ENCODE measurements around the gene GABARAPL2. TPM values are rescaled to one million over a fixed set of nuclear protein-coding genes. Genes with fewer than 3 reads are reported as not detected.

The GABARAPL2 gene
- total RNA-seq, 4 donors from 2014 or later, result 74.6 to 118 (median 105) TPM

DNA sequence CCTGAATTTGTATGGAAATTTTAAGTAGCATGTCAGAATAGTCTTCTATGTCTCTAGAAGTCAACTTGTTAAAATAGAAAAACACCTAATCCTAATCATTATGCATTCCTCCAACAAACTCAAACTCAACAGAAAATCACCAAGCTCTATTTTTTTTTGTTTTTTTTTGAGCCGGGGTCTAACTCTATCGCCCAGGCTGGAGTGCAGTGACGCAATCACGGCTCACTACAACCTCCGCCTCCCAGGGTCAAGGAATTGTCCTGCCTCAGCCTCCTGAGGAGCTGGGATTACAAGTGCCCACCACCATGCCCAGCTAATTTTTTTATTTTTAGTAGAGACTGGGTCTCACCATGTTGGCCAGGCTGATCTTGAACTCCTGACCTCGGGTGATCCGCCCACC is 19.9 kb upstream of the GABARAPL2 start:
- TF ChIP-seq, protein P1, sequence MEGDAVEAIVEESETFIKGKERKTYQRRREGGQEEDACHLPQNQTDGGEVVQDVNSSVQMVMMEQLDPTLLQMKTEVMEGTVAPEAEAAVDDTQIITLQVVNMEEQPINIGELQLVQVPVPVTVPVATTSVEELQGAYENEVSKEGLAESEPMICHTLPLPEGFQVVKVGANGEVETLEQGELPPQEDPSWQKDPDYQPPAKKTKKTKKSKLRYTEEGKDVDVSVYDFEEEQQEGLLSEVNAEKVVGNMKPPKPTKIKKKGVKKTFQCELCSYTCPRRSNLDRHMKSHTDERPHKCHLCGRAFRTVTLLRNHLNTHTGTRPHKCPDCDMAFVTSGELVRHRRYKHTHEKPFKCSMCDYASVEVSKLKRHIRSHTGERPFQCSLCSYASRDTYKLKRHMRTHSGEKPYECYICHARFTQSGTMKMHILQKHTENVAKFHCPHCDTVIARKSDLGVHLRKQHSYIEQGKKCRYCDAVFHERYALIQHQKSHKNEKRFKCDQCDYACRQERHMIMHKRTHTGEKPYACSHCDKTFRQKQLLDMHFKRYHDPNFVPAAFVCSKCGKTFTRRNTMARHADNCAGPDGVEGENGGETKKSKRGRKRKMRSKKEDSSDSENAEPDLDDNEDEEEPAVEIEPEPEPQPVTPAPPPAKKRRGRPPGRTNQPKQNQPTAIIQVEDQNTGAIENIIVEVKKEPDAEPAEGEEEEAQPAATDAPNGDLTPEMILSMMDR (IDR thresholded peaks at IDR 0.05; ENCODE audit: low read depth), result no peak

DNA sequence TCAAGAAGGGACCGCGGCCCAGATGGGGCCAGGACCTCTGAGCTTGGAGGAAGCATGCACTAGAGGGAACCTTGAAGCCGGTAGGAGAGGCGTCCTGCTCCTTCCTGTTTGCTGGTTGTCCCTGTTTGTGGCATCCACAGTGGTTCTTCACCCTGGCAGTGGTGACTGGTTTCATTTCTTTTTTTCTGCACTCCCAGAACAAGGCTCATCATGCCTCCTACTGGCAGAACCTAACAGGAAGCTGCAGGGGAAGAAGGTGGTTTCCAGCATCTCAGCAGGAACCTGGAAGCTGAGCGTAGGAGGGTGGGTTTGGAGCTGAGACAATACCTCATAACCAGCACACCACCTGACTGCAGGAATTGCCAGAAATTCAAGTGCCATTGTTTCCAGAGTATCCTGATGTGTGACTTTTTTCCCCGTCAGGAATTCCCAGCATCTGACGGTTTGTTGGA is 15.9 kb upstream of the GABARAPL2 start:
- TF ChIP-seq, protein P1 (IDR thresholded peaks at IDR 0.05; ENCODE audit: low read depth), result no peak

DNA sequence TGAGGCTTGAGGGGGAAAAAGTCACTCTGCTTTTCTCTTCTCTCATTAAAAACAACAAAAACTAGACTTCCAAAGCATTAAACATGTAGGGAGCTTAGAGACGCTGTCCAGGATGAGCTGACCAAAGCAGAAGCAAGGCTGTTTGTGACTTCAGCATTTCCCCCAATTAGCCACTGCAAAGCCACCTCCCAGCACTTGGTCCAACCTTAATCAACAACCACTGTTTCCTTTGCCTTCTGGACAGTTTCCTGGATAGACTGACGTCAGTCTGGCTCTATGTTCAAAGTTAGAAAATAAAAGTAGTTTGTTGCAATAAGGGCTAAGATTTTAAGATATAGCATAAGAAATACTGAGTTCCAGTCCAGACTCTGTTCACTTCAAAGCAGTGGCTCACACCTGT is 13.2 kb upstream of the GABARAPL2 start:
- TF ChIP-seq, protein P1 (IDR thresholded peaks at IDR 0.05; ENCODE audit: low read depth), result no peak

DNA sequence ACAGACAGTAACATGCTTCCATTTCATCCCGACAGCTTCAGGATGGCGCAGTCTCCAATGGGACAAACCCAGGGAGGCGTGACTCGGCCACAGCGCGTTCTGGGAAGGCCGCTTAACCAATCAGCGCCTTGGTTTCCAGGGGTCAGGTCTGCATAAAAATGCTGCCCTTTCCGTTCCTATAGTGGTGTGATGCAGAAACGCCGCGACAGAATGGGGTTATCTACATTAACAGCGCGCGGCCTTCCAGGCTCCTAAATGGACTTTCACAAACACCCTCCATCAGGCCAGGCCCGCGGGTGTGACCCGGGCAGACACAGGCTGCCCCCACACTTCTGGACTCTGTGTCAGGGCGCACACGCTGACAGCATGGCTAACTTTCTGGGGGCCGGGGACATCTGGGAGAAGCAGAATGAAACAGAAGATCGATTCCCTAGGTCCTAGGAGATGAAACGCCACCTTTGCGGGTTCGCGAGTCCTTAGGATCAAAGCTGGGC is 10.9 kb upstream of the GABARAPL2 start:
- TF ChIP-seq, protein P1 (IDR thresholded peaks at IDR 0.05; ENCODE audit: low read depth), result no peak

DNA sequence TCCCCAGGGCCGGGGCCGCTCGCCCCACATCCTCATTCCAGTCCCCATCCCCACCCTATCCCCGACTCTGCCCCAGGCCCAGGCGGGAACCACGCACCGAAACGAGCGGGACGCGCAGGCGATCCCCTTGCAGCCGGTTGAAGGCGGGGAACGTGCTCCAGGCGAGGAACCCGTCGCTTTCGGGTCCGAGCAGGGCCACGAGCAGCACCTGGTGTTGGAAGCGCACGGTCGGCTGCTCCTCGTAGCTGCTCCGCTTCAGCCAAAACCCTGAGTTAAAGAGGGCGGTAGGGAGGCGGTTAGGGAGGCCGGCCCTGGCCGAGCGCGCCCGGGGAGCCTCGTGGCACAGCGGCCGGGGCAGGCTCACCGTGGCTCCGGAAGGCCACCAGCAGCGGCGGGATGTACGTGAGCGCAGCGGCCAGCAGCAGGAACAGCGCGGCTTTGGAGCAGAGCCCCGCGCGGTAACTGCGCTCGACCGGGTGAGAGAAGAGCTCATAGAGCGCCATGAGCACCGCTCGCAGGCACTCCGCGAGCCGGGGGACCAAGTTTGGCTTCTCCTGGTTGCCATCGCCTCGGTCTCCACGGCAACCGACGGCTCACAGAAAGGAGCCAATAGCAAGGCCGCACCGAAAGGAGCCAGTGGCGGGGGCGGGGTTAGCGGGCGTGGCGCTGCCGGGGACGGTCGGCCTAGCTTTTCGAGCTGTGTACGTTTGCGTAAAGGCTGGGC is 10.3 kb upstream of the GABARAPL2 start, which contains the start of gene TMEM231:
Gene TMEM231 (minus strand): TSS at position 546 of the 724 bp plus-strand sequence. CDS start 43 bp downstream, at position 503.
- TF ChIP-seq, protein P1 (IDR thresholded peaks at IDR 0.05; ENCODE audit: low read depth), result no peak

DNA sequence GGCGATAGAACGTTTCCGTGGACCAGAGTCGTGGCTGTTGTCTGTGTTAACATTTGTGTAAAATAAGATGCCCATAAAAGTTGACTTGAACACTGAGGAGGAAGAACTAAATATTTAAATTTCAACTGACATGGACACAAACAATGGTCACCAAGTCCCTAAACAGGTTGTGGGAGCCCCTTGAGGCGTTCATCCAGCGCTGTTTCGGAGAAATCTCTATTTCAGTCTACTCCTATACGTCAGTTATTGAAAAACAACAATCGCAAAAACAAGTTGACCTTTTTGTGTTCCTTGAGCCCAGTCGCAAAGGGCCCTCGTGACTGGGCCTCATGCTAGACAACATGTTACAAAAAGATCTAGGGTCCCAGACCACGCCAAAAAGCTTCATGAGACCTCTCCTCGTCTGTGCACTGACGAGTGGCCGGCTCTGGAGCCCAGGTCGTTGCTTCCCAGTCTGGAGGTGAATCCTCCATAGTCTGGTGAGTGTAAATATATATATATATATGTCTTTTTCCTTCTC is 9.7 kb upstream of the GABARAPL2 start:
- TF ChIP-seq, protein P1 (IDR thresholded peaks at IDR 0.05; ENCODE audit: low read depth), result no peak

DNA sequence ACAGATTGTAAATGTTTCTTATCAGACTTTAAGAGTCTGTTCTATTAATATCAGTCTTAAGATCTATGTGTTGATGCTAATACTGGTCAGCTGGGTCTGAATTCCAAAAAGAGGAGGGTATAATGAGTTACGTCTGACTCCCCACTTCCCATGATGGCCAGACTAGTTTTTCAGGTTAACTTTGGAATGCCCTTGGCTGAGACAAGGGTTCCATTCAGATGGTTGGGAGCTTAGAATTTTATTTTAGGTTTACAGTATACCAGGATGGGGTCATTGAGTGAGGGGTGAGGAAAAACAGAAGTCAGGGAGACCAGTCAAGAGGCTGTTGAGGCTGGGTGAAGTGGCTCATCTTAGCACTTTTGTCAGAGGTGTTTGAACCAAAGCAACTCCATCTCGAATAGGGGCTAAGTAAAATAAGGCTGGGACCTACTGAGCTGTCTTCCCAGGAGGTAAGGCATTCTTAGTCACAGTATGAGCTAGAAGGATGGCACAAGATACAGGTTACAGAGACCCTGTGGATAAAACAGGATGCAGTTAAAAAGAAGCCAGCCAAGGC is 7.3 kb upstream of the GABARAPL2 start:
- TF ChIP-seq, protein P1 (IDR thresholded peaks at IDR 0.05; ENCODE audit: low read depth), result no peak
